ENCODE measurements around the gene NEIL3. TPM values are rescaled to one million over a fixed set of nuclear protein-coding genes. Genes with fewer than 3 reads are reported as not detected.

The NEIL3 gene
- total RNA-seq, 1 experiment from 2014 or later = 6.3 TPM

- H2BK15ac ChIP-seq (ENCODE audit: low read depth, low read length) = no peak overlapping the region
- no peaks in the 10 kb centered on the region for H3K79me2 ChIP-seq (ENCODE audit: insufficient read depth, low read length)
- no peak overlapping the region for H2AFZ ChIP-seq (ENCODE audit: low read length)
- H4K91ac ChIP-seq (ENCODE audit: insufficient read length, low read depth, low read length) = no peak overlapping the region
- H3K27me3 Mint-ChIP-seq (ENCODE audit: low read depth) = no peaks in the 10 kb centered on the region
- peaks cover 0 to 5% (median under 1%) of the 10 kb centered on the region in 3 experiments; a peak in 2 of 7 replicates for H3K36me3 Mint-ChIP-seq (ENCODE audit: insufficient read depth in 1 of 3, low read depth in 3 of 3)
- no peaks in the 10 kb centered on the region; the same call in 1 of the 2 replicates for H3K4me1 ChIP-seq (ENCODE audit: insufficient read depth, low read length)
- H3K79me1 ChIP-seq (ENCODE audit: insufficient read depth, low read depth, low read length, poor library complexity, severe bottlenecking) = no peaks in the 10 kb centered on the region
- no peak overlapping the region for H3K18ac ChIP-seq (ENCODE audit: insufficient read length, low read depth, low read length)
- H4K20me1 ChIP-seq (ENCODE audit: control insufficient read depth, insufficient read depth, insufficient read length) = no peaks in the 10 kb centered on the region
- H3K4me2 ChIP-seq (ENCODE audit: insufficient read depth, insufficient read length, low read length) = no peak overlapping the region
- no peak overlapping the region for H2BK12ac ChIP-seq (ENCODE audit: insufficient read length, low read depth, low read length)
- no peak overlapping the region for H3K14ac ChIP-seq (ENCODE audit: insufficient read depth, low read length)
- no peak overlapping the region for H3T11ph ChIP-seq (ENCODE audit: low read length)
- DNase-seq = no peak
- no peak overlapping the region for H3K9ac ChIP-seq (ENCODE audit: extremely low read depth, insufficient read length, low read length)
- H3K9me3 Mint-ChIP-seq = no peaks in the 10 kb centered on the region
- WGBS (ENCODE audit: extremely low coverage, insufficient read length, low lambda C conversion rate) = no CpG with 5 or more reads among the region's 3 CpGs
- no peak overlapping the region for H2BK120ac ChIP-seq (ENCODE audit: low read depth, low read length, poor library complexity, severe bottlenecking)
- peaks cover 18 to 29% of the 10 kb centered on the region in 2 experiments for H3K4me1 Mint-ChIP-seq
- no peak overlapping the region for H3K4me3 Mint-ChIP-seq
- no peak overlapping the region for H4K5ac ChIP-seq (ENCODE audit: insufficient read length, low read depth, low read length)
- no peak overlapping the region for H2BK20ac ChIP-seq (ENCODE audit: low read depth, low read length, poor library complexity, severe bottlenecking)
- no peak overlapping the region for H3K4ac ChIP-seq (ENCODE audit: low read depth, low read length)
- no peak overlapping the region for H3K23ac ChIP-seq (ENCODE audit: insufficient read length, low read depth, low read length)
- H4K8ac ChIP-seq (replicated peaks; ENCODE audit: insufficient read length, low read depth, low read length) = no peak overlapping the region
- H3K56ac ChIP-seq (ENCODE audit: insufficient read length, low read depth, low read length) = no peak overlapping the region
- H3K27ac ChIP-seq (ENCODE audit: insufficient read length, low read depth, low read length) = no peak overlapping the region
- no peak for TF ChIP-seq CTCF (conservative IDR thresholded peaks at IDR 0.05)
- H3K27me3 ChIP-seq (ENCODE audit: insufficient read depth, low read length) = no peaks in the 10 kb centered on the region; the same call in 1 of the 2 replicates
- no peak overlapping the region for H3K27ac Mint-ChIP-seq
- H2AK5ac ChIP-seq (ENCODE audit: insufficient read length, low read length) = no peak overlapping the region
- H2BK5ac ChIP-seq (ENCODE audit: insufficient read length, low read length) = no peak overlapping the region
- no peaks in the 10 kb centered on the region for H3K23me2 ChIP-seq (ENCODE audit: insufficient read length, low read depth, low read length, poor library complexity, severe bottlenecking)
- no peaks in the 10 kb centered on the region for H3K9me3 ChIP-seq (ENCODE audit: control insufficient read depth, low read depth, low read length)
Observed at GRCh38 chr4:177375372-177375771, 65.7 kb downstream of the NEIL3 start.

Data from H9 (cell line).